Nephron progenitor cell (in vitro differentiated cells): ENCODE results near the gene RNASEH2B.

Experiments used
- DNase-seq: peaks from one replicate; pipeline ENCODE4 v3.0.0; 2021
- H3K27ac Mint-ChIP-seq: 2 replicates; pipeline ENCODE4 v1.8.0; 2021; ENCODE audit warnings: mild to moderate bottlenecking, moderate library complexity, mixed read lengths
- H3K27me3 Mint-ChIP-seq: 2 replicates; pipeline ENCODE4 v1.8.0; 2021; ENCODE audit warnings: mild to moderate bottlenecking, low read depth, mixed read lengths; ENCODE audit not compliant: poor library complexity
- H3K36me3 Mint-ChIP-seq: 2 replicates; pipeline ENCODE4 v1.8.0; 2021; ENCODE audit warnings: low read depth, mixed read lengths
- H3K4me1 Mint-ChIP-seq: 2 replicates; pipeline ENCODE4 v1.8.0; 2021; ENCODE audit warnings: mixed read lengths
- H3K4me3 Mint-ChIP-seq: 2 replicates; pipeline ENCODE4 v1.8.0; 2021; ENCODE audit warnings: mild to moderate bottlenecking, moderate library complexity, mixed read lengths
- H3K9me3 Mint-ChIP-seq: 2 replicates; pipeline ENCODE4 v1.8.0; 2021; ENCODE audit warnings: mild to moderate bottlenecking, moderate library complexity, mixed read lengths
- CTCF ChIP-seq: fragments of 200-600 bp; sonication (generic); IDR thresholded peaks from 2 replicates; pipeline ENCODE4 v1.5.0; 2021; ENCODE audit warnings: antibody characterized with exemption

The RNASEH2B gene

GRCh38 chr13:50888362-50888761 is 21.2 kb upstream of the RNASEH2B start:
- no peaks in the 10 kb centered on the region for H3K9me3 Mint-ChIP-seq
- H3K27ac Mint-ChIP-seq: no peak overlapping the region
- no peak overlapping the region for H3K4me3 Mint-ChIP-seq
- H3K27me3 Mint-ChIP-seq: no peaks in the 10 kb centered on the region
- peaks cover 5% of the 10 kb centered on the region for H3K36me3 Mint-ChIP-seq
- H3K4me1 Mint-ChIP-seq: no peaks in the 10 kb centered on the region
- TF ChIP-seq CTCF: no peak
- DNase-seq: no peak

- Mint-ChIP-seq H3K27ac (no peak overlapping the region), H3K36me3 (peaks cover 5% of the 10 kb centered on the region)
- DNase-seq: no peak
Measured at GRCh38 chr13:50889317-50889716, 20.3 kb upstream of the RNASEH2B start.

GRCh38 chr13:50891206-50891605 is 18.4 kb upstream of the RNASEH2B start:
- H3K27ac Mint-ChIP-seq: no peak overlapping the region
- H3K4me3 Mint-ChIP-seq: no peak overlapping the region
- H3K27me3 Mint-ChIP-seq: peaks cover 3% of the 10 kb centered on the region
- DNase-seq: no peak
- peaks cover 3% of the 10 kb centered on the region for H3K36me3 Mint-ChIP-seq
- H3K9me3 Mint-ChIP-seq: no peaks in the 10 kb centered on the region
- no peak for TF ChIP-seq CTCF
- H3K4me1 Mint-ChIP-seq: no peaks in the 10 kb centered on the region

More at GRCh38 chr13:50889317-50889716, 20.3 kb upstream of the RNASEH2B start:
- H3K4me1 Mint-ChIP-seq: no peaks in the 10 kb centered on the region
- no peaks in the 10 kb centered on the region for H3K9me3 Mint-ChIP-seq
- TF ChIP-seq CTCF: no peak
- no peaks in the 10 kb centered on the region for H3K27me3 Mint-ChIP-seq
- no peak overlapping the region for H3K4me3 Mint-ChIP-seq

- H3K27ac Mint-ChIP-seq: no peak overlapping the region
- TF ChIP-seq CTCF: no peak
- DNase-seq: no peak
Measured at GRCh38 chr13:50892210-50892944, 17.2 kb upstream of the RNASEH2B start.

GRCh38 chr13:50893211-50893852 is 16.3 kb upstream of the RNASEH2B start:
- Mint-ChIP-seq H3K4me3 (no peak overlapping the region), H3K27ac (no peak overlapping the region), H3K36me3 (no peaks in the 10 kb centered on the region), H3K9me3 (no peaks in the 10 kb centered on the region), H3K4me1 (no peaks in the 10 kb centered on the region), H3K27me3 (peaks cover 8% of the 10 kb centered on the region)
- no peak for TF ChIP-seq CTCF
- DNase-seq: no peak

More at GRCh38 chr13:50892210-50892944, 17.2 kb upstream of the RNASEH2B start:
- Mint-ChIP-seq H3K36me3 (no peaks in the 10 kb centered on the region), H3K27me3 (peaks cover 3% of the 10 kb centered on the region), H3K4me3 (no peak overlapping the region), H3K4me1 (no peaks in the 10 kb centered on the region), H3K9me3 (no peaks in the 10 kb centered on the region)
